CD4-positive, alpha-beta T cell treated with Interleukin-6 at 100 ng/mL for 8 hours (primary cell): ENCODE results near the gene CACNA1C.

Source experiments
- DNase-seq: peaks from one replicate; pipeline ENCODE4 v3.0.0-alpha.2; 2020; ENCODE audit warnings: mixed read lengths, low spot score

Gene CACNA1C

DNA sequence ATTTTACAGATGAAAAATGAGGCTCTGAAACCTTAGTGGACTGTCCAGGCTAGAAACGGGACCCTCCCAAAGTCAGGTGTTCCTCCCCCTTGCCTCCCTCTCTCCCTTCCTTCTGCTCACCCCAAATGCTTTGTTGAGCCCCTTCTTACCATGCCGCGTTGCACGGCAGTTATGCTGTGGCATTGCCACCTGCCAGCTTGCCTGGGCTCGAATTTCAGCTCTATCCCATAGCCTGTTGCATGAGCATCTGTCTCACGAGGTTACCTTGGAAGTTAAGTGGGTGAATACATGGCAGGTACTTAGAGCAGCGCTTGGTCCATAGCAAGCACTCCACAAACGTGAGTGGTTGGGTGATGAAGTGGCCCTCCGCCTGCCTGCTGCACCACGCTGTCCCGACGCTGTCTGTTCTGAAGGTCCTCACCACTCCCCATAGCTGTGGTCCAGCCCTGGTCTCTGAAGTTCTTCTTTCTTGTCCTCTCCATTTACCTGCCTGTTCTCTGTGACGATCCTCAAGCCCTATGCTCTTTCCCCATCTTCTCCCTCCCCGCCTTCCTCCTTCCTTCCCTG, 269.9 kb downstream of the CACNA1C start:
- DNase-seq, result no peak

GRCh38 chr12:2323532-2324255, 270.9 kb downstream of the CACNA1C start:
- no peak for DNase-seq

DNA sequence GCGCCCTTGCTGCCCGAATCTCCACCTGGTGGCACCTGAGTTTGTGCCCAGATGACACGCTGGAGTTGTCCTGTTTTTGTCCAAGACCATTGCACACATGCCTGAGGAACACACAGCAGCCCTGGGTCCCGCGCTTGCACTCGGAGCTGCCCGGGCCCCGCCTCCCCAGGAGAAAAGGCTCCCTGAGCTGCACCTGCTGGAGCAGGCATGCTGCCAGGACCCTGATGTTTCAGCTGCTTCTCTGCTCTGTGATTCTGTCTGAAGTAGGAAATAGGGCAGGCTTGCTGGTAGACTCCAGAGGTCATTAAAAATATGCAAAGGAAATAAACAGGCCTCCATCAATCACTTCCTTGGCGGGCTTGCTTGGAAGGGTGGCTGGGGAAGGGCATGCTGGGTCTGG, 271.6 kb downstream of the CACNA1C start:
- DNase-seq, result no peak

- DNase-seq, result no peak
Measured at GRCh38 chr12:2325519-2325918, 272.7 kb downstream of the CACNA1C start.

DNA sequence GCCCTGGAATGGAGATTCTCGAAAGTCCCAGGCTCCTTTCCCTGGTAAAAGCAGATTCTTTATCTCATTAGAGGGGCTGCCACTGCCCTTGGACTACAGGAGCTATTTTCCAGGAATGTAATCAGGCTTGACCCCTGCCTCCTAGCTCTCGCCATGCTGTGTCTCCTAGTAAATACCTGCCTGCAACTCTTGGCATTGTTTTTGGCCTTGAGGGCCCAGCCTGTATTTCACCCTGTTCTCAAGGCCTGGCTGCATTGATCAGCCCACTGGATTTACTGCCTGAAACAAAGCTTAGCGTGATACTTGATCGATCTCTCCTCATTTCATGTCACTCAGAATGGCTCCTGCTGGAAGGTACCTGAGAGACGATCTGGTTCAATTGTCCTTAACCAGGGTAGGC, 273.7 kb downstream of the CACNA1C start:
- no peak for DNase-seq

- DNase-seq, result no peak
Measured at GRCh38 chr12:2328661-2329060, 275.9 kb downstream of the CACNA1C start.

- DNase-seq, result no peak
Measured at GRCh38 chr12:2329661-2330210, 276.9 kb downstream of the CACNA1C start.

DNA sequence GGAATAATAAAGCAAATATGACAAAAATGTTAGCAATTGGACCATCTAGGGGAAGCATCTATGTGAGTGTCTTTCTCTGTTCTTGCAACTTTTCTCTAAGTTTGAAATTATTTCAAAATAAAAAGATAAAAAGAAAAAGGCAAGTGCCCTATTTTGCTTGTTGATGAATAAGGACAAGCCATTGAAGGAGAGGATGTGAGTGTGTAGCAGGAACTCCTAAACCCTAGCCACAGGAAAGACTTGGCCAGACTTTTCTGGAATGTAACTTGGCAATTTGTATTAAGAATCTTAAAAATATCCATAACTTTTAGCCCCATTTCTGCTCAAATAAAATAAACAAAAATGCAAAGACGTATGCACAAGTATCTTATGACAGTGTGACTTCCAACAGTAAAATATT, 279.4 kb downstream of the CACNA1C start:
- DNase-seq, result no peak

DNA sequence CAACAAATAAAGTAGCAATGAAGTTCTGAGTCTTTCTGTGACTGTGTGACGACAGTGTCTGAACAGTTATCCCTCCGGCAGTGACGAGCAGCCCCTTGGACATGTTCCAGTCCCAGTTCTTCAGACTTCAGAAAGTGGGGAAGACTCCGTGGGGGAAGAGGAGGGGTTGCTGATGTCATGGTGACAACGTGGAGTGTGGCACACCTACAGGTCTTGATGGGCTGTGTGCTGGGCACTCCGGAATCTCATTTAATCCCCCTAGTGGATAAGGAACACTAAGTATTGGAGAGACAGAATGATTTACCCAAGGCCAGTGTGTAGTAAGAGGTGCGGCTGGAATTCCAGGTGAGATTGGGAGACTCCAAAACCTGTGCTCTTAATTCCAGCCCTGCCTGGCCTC, 280.2 kb downstream of the CACNA1C start:
- DNase-seq, result no peak

- no peak for DNase-seq
Measured at GRCh38 chr12:2333491-2334195, 280.9 kb downstream of the CACNA1C start.

DNA sequence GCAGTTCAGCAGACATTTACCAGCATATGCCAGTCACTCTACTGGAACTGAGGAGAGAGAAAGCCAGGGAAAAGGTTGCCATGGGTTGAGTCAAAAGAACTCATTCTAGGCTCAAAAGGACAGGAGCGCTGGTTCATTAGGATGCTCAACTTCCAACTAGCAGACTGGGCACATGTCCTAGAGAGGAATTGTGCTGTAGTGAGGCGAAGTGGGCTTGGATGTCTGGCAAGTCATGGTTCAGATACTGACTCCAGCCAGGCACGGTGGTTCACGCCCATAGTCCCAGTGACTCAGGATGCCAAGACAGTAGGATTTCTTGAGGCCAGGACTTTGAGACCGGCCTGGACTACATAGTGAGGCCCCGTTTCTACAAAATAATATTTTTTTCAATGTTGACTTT, 281.5 kb downstream of the CACNA1C start:
- DNase-seq, result no peak

DNA sequence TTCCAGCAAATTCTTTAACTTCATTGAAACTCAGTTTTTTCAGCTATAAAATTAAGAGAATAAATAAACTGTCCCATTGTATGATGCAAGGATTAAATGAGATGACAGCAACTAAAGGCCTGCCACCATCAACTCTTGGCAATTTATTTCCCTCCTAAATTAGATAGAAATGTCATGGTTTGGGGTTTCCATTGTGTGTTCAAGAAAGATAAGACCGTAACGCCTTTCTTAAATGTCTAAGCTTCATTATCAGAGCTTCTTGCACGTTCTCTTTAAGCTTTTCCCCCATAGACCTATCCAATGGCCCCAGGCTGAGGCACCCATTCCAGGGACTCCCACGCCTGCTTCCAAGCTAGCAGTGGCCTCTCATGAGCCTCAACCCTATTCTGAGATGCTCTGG, 281.9 kb downstream of the CACNA1C start:
- no peak for DNase-seq

DNA sequence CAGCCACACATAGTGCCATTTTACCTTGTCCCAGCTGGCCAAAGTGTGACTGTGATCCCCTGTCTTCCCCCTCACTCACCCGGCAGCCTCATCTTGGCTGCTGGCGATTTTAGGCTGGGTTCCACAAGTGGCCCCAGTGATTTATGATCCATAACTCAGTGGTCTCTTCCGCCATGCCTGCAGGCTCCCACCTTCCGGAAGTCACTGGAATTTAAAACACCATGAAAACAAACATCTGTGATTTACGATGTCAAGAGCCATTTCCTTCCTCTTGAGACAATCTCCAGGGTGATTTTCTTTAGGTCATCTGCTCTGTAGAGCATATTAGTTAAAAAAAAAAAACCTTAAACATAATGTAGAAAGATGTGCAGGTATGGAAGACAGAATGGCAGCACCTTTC, 282.3 kb downstream of the CACNA1C start:
- DNase-seq, result no peak

DNA sequence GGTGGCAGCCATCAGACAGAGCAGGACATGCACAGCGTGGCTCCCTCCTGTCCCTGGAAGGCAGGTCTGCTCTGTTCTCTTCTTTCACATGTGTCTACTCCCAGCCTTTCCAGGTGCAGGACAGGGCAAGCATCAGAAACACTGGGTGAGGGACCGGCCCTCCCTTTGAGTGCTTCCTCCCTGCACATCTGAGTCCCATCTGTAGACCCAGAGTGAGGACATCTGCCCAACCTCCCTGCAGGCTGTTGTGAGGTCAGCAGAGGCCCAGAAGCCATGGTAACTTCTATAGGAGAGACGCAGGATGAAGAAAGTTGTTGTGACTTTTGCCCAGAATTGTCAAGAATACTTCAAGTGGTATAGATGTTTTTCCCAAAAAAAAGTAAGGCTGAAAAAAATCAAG, 282.7 kb downstream of the CACNA1C start:
- DNase-seq, result no peak

DNA sequence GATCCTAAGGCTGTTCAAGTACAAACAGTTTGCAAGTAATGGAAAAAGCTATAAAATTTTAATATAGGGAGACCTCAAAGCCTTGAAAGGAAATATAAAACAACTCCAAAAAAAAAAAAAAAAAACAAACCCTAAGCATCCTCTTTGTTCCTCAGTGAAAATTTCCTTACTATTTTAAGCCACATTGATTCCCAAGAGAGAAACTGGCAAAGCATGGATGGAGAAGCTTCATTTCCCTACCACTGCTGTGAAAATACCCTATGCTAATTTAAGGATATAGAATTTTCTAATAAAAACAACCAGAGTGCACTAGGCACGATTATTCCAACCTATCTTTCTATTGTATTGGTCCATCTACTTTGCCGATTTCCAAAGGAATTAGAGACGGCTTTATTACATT, 283.1 kb downstream of the CACNA1C start:
- no peak for DNase-seq

- DNase-seq, result no peak
Measured at GRCh38 chr12:2336409-2336829, 283.6 kb downstream of the CACNA1C start.

GRCh38 chr12:2337031-2338010, 284.5 kb downstream of the CACNA1C start:
- DNase-seq, result no peak

DNA sequence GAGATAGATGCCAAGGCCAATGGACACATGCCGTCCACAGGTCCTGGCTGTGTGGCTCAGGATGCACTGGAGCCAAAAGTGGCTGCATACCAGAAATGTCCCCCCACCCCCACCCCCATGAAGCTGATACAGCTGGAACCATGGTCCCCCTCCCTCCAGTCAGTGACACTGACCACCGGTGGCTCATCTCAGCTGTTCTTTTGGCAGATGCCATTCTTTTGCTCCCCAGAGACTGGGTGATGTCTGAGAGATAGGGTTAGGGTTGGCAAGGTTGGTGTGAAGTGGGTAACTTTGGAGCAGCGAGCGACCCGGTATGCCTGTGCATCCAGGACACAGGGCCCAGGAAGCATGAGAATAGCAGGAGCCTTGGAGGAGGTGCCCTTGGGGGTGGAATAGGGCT, 285.6 kb downstream of the CACNA1C start:
- no peak for DNase-seq

GRCh38 chr12:2338991-2339431, 286.2 kb downstream of the CACNA1C start:
- DNase-seq, result no peak

GRCh38 chr12:2341051-2341751, 288.4 kb downstream of the CACNA1C start:
- DNase-seq, result no peak

GRCh38 chr12:2341871-2342270, 289.1 kb downstream of the CACNA1C start:
- no peak for DNase-seq
